Measurements from ENCODE around the gene OSBPL7. TPM values are rescaled to one million over a fixed set of nuclear protein-coding genes. Genes with fewer than 3 reads are reported as not detected.

OSBPL7 gene
- polyA plus RNA-seq, 12 donors = 6.9 to 18.8 (median 13.6) TPM; not detected in 1

- no peak for DNase-seq
Measured at GRCh38 chr17:47830396-47831002, 8.9 kb upstream of the OSBPL7 start.

DNA sequence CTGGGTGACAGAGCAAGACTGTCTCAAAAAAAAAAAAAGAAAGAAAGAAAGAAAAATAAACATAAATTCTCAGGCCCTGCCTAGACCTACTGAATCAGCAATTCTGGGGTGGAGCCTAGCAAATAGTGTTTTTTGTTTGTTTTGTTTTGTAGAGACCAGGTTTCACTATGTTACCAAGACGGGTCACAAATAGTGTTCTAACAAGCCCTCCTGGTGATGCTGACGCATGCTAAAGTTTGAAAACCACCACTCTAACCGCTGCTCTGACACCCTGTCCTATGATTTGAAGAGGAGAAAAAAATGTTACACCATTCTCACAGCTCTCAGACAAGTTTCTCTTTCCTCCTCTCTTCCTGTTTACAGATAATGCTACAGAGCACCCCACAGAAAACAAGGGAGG lies 8.3 kb upstream of the OSBPL7 start:
- DNase-seq = no peak

- no peak for DNase-seq
Measured at GRCh38 chr17:47823519-47823918, 1.9 kb upstream of the OSBPL7 start.

GRCh38 chr17:47822785-47823184 lies 1.2 kb upstream of the OSBPL7 start:
- no peak for DNase-seq

DNA sequence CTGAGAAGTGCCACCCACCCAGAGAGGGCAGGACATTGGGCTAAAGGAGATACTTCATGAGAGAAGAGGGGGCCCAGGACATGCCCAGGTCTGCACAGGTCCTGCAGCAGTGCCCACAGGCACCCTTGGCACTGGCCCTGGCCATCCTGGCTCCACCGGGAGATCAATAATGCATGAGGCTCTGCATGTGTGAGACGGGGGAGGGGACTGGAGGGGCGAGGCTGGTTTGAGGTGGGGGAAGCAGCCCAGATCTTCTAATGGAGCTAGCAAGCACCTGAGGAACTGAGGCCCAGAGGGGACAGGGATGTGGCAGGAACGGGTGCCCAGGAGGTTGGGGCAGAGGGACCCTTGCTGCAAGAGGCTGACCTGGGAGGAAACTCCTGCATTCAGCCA lies 567 bp downstream of the OSBPL7 start:
- DNase-seq = no peak

DNA sequence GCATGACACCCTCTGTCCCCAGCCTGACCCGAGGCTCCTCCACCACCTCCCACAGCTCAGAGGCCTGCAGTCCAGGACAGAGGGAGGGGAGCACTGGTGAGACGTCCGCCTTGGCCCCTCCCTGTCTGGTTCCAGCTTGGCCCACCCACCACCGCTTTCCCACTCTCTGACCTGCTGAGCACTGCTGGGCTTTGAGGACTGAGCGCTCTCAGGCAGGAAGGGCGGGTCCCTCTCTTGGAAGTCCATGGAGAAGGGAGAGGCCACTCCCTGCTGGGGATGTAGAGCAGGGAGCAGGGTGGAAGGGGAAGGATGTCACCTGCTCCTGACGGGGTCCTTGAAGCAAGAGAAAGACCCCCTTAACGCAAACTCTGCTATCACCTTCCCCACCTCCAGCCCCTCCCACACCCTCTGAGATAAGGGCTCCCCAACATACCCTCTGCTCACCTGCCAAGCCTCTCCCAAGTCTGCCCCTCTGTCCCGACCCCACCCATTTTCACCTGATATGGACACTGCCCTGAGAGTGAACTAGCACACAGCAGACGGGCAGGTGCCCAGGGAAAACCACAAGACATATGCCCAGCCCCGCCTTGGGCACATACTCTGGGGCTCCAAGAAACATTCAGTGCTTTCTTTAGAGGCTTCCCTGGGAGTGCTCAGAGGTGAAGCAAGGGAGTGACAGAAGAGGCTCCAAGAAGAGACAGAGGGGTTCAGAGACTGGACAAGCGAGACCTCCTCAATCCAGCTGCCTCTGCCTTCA lies 1.4 kb downstream of the OSBPL7 start:
- DNase-seq = no peak

DNA sequence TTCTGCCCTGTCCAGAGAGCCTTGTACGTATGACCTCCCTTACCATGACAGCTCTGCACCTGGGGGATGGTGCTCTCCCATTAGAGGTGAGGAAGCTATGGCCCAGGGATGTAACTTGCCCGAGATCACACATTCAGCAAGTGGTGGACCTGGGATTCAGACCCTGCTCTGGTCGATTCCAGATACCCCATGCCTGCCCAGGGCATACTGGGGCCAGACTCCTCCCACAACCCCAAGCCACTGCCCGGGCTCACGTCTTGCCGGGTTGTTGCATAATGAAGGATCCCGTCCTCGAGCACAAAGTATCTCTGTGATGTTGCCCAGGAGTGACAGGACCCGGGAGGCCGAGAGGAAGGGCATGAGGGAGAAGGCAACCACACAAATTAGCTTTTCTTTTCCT lies 2.1 kb downstream of the OSBPL7 start:
- DNase-seq = no peak

DNA sequence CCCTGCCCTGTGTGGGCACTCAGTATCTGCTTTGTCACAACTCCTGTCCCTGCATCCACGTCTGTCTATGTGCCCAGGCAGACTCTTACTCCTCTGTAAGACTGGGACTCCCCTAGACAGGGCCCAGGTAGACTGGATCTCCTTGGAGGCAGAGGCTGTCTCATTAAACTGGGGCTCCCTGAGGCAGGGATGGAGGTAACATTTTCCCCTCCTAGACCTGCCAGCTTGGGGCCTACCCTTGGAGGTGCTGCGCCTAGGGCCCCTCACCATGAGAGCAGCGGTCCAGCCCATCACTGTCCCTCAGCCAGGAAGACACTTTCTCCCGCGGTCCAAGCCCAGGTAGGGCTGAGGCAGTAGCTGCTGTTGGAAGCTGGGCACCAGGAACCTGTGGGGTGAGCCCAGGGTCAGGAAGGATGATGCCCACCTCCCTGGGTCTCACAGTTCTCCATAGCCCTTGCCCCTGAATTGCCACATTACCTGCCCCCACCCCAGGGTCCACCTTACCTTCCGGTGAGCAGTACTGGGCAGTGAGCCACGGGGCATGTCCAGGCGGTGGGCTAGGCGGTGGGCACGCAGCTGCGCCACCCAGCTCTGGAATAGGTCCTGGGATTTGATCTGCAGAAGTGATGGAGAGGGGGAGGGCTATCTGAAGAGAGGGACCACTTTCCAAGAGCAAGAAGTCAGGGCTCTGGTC lies 3.4 kb downstream of the OSBPL7 start:
- DNase-seq = no peak

- DNase-seq = no peak
Measured at GRCh38 chr17:47816947-47817346, 4.6 kb downstream of the OSBPL7 start.

- no peak for DNase-seq
Measured at GRCh38 chr17:47816111-47816735, 5.4 kb downstream of the OSBPL7 start.

DNA sequence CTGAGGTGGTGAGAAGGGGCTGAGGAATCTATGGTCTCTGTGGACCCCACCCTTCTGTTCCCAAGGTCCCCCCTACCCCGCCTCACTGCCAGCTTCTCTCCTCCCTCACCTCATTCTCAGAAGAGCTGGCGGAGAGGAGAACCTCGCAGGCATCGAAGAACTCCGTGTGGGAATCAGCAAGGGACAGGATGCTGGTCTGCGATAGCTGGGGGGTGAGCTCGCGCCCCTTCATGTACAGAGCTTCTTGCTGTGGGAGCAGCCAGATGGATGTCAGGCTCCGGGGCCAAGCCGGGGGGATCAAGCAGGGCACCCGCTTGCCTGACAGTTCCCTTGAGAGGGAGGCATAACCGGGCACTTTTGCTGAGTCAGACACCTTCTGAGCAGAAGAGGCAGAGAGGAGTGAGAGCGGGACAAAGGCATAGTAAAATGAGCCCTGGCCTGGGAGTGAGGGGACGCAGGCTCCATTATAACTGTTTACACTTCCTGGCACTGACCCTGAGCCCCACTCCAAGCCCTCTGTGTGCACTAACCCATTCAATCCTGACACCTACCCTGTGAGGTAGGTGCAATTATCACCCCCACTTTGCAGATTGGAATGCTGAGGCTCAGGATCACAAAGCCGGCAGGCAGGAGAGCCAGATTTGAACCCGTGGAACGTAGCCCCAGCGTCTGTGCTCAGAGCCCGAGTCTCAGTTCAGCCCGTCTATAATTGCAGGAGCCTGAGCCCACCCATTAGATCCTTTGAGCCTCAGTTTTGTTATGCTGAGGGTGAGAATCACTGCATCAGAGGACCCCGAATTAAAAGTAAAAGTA lies 6.3 kb downstream of the OSBPL7 start:
- no peak for DNase-seq

GRCh38 chr17:47813512-47814031 lies 8.0 kb downstream of the OSBPL7 start:
- no peak for DNase-seq

GRCh38 chr17:47813077-47813476 lies 8.5 kb downstream of the OSBPL7 start:
- DNase-seq = no peak

DNA sequence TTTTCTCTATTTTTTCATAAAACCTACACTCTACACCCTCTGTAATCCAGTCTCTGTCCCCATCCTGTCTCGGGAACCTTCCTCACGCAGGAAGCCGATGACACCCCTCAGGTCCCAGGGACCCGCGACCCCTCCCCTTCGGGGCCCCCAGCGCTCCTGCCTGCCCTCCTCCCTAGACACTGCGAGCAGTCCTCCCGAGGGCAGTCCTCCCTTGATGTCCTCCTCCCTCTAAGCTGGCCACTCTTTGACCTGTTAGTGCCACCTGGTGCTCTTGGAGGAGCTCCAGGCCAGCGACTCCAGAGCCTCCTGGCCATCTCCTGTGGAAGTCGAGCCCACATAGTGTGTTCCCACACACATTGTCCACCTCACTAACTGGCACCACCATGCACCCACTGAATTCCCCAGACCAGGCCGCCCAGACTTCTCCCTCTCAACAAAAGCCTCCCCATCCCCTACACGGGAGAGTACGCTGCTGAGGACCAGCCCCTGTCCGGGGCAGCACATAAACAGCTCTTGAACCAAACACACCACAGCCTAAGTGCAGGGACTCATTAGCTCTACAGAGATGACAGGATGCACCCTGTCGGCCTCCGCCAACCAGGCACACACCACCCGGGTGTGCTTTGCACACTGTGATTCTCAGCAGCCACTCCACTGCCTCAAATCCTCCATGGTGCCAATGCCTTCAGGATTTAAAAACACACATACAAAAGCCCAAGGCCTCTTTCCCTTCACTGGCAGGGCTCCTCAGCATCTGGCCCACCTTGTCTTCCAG lies 9.3 kb downstream of the OSBPL7 start:
- no peak for DNase-seq

- no peak for DNase-seq
Measured at GRCh38 chr17:47811709-47812108, 9.9 kb downstream of the OSBPL7 start.

DNA sequence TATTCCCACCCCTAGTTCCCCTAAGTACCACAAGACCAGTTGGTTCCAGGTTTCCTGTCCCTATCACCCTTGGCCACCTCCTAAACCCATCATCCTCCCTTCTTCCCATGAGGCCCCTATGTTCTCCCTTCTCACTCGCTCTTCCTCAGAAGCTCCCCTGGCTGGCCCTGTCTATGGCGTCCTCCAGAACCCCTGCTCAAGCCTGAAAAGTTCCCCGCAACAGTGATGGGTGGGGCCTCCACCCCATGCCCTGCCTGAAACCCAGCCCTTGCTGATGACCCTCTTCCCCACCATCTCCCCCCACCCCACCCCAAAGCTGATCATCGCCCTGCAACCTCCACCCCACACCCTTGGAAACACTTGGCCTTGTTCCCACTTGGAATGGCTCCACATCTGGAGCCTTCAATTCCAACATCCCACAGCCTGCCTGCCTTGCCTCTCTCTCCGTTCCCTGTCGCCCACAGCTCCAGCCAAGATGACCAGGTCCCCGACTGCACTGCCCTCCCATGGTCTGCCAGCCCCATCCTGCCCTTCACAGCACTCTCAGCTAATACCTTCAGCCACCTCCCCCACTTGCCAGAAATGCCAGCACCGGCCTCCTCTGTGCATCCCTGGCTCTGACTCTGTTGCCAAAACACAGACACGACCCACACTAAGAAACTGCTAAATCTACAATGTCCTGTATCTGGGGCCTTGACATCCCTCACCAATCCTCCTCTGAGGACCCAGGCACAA lies 10.5 kb downstream of the OSBPL7 start:
- DNase-seq = no peak

DNA sequence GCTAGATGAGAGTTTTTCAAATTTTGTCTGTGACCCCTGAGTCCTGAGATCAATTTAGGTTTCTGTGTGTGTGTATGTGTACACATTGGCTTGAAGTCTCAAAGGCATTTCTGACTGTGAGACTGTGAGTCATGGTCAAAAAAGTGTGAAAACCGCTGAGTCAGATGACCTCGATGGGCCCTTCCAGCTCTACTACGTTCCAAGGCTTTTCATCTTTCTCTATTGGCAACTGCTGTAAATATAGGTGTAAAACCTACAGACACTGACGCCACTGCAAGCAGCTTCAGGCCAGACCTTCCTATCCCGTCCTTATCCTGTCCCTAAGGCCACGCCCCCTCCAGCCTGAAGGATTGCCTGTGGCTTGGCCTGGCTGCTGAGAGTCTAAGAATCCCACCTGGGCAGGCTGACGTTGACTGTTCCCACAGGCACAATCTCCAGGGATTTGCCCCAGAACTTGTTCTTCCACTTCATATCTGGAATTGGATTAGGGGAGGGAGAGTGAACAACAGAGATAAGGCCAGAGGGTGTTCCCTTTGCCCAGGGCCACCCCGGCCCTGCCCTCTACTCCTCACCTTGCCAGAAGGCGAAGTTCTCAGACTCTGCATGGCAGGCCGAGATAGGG lies 11.3 kb downstream of the OSBPL7 start:
- DNase-seq = no peak

DNA sequence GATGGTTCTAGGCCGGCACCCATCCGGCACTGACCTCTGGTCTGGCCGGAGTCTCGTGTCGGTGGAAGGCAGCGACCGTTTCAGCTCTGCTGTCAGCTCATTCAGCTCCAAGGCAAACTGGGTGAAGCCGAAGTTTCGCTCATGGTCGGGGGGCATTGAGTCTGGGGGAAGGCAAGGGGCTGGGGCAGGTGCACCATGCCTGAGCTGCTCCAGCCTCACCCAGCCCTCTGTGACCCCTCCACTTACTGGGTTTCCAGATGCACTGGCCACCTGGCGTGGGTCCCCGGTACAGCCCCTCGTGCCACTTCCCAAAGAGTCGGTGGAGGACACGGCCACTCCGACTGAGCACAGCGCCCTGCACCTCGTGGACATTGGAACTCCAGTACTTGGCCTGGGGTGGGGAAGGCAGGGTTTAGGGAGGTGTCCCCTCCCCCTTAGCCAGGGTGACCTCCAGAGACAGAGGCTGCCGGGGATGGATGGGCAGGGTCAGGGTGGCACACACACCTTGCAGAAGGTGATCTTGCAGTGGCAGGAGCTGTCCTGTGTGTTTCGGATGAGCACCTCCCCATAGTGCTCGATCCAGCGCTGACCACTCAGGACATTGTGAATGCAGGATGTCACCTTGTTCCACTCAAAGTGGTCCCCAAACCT lies 12.6 kb downstream of the OSBPL7 start:
- DNase-seq = no peak

All from muscle of arm (tissue), 12 donors.